Right lobe of liver (tissue), 4 donors: Measurements from ENCODE around the gene TBX1.

Source experiments
- CTCF ChIP-seq, 4 donors: fragments of 200-600 bp in 3 of 4; fragments of 450-650 bp in 1 of 4; IDR thresholded peaks; one replicate each; pipeline versions ENCODE4 v1.5.1 to v1.8.0; 2016 to 2022; ENCODE audit warnings: antibody characterized with exemption in 4 of 4, mild to moderate bottlenecking in 2 of 4
- POLR2A ChIP-seq: fragments of 450-650 bp; IDR thresholded peaks from one replicate; pipeline ENCODE4 v1.6.1; 2017; ENCODE audit warnings: antibody characterized with exemption, mild to moderate bottlenecking
- donor health status: DM: no; HTN: no; CAD: no.
- donor health status: DM: no; HTN: no; CAD: no.
- donor health status: DM: no; HTN: yes; CAD: no.

DNA sequence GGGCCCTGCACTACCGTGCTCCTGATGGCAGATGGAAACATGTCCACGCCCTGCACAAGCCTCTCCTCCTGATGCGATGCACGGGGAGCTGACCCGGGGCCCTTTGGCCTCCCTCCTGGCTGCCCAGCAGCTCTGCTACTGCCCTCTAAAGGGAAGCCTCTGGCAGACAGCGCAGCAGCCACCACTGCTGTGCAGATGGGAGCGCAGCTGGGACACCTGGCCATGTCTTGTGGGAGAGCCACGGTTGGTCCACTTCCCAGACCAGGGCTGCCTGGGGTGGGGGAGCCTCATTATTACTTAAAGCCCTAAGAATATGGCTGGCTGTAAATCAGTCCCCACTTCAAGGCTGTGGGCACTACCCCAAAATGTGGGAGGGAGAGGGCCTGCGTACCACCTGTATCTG, 38.3 kb downstream of the TBX1 start:
- TF ChIP-seq CTCF (IDR thresholded peaks at IDR 0.05) = no peak
- no peak for TF ChIP-seq POLR2A
